ENCODE data around the gene MTPN. TPM values are rescaled to one million over a fixed set of nuclear protein-coding genes. Genes with fewer than 3 reads are reported as not detected.

The MTPN gene
- total RNA-seq, 6 experiments from 2014 or later, result 31.6 to 42.3 (median 39.5) TPM

GRCh38 chr7:136002802-136003201 is 25.6 kb upstream of the MTPN start:
- Histone ChIP-seq H3K9me3 (no peaks in the 10 kb centered on the region), H3K4me3 (no peak overlapping the region), H3K36me3 (no peaks in the 10 kb centered on the region), H3K27ac (no peak overlapping the region), H3K27me3 (no peaks in the 10 kb centered on the region), H3K4me1 (no peaks in the 10 kb centered on the region)
- WGBS (ENCODE audit: insufficient coverage, low coverage, low lambda C conversion rate, missing lambda C conversion rate), result 14% methylated on average over 1 of the region's 1 CpG
- ATAC-seq (no peak), DNase-seq (no peak)
- intact Hi-C loops (cut with DNase I), result loop anchor here in 1 of 2 donors (5.0 kb wide), 1 partner anchor 201 kb away; no protein-coding TSS in a partner anchor
- TF ChIP-seq CTCF (IDR thresholded peaks at IDR 0.05), result no peak
- TF ChIP-seq POLR2A (IDR thresholded peaks at IDR 0.05), result no peak

- no peaks in the 10 kb centered on the region for H3K27me3 ChIP-seq
- ATAC-seq (no peak), DNase-seq (no peak)
- intact Hi-C loops (cut with DNase I), result loop anchor here in 1 of 2 donors (5.0 kb wide), 1 partner anchor 198 kb away; no protein-coding TSS in a partner anchor
- H3K4me3 ChIP-seq, result no peak overlapping the region
- no peak for TF ChIP-seq CTCF (IDR thresholded peaks at IDR 0.05)
- no peak for TF ChIP-seq POLR2A (IDR thresholded peaks at IDR 0.05)
- H3K9me3 ChIP-seq, result no peaks in the 10 kb centered on the region
- WGBS (ENCODE audit: insufficient coverage, low coverage, low lambda C conversion rate, missing lambda C conversion rate), result 40% methylated on average over 3 of the region's 3 CpGs
- H3K27ac ChIP-seq, result no peak overlapping the region
- H3K36me3 ChIP-seq, result no peaks in the 10 kb centered on the region
- no peaks in the 10 kb centered on the region for H3K4me1 ChIP-seq
Observed at GRCh38 chr7:136000288-136000913, 23.2 kb upstream of the MTPN start.

- Histone ChIP-seq H3K27ac (no peak overlapping the region), H3K9me3 (no peaks in the 10 kb centered on the region), H3K4me3 (no peak overlapping the region), H3K27me3 (no peaks in the 10 kb centered on the region), H3K36me3 (no peaks in the 10 kb centered on the region), H3K4me1 (no peaks in the 10 kb centered on the region)
- DNase-seq (no peak), ATAC-seq (no peak)
- TF ChIP-seq CTCF (IDR thresholded peaks at IDR 0.05), result no peak
- TF ChIP-seq POLR2A (IDR thresholded peaks at IDR 0.05), result no peak
- intact Hi-C loops (cut with DNase I), result no loop called here
Observed at GRCh38 chr7:135998081-135998480, 20.9 kb upstream of the MTPN start.

- DNase-seq, result no peak
- TF ChIP-seq CTCF (IDR thresholded peaks at IDR 0.05) (no peak), POLR2A (IDR thresholded peaks at IDR 0.05) (no peak)
Observed at GRCh38 chr7:135995748-135996147, 18.6 kb upstream of the MTPN start.

More at GRCh38 chr7:135995748-135996147, 18.6 kb upstream of the MTPN start:
- intact Hi-C loops (cut with DNase I), result no loop called here
- ATAC-seq, result no peak
- no peaks in the 10 kb centered on the region for H3K4me1 ChIP-seq
- WGBS (ENCODE audit: insufficient coverage, low coverage, low lambda C conversion rate, missing lambda C conversion rate), result 71% methylated on average over 2 of the region's 2 CpGs
- H3K27me3 ChIP-seq, result no peaks in the 10 kb centered on the region
- no peak overlapping the region for H3K4me3 ChIP-seq
- H3K36me3 ChIP-seq, result no peaks in the 10 kb centered on the region
- no peak overlapping the region for H3K27ac ChIP-seq
- no peaks in the 10 kb centered on the region for H3K9me3 ChIP-seq
